GM19468 (cell line): ENCODE data around the gene VPS52.
"Not testable (repeated sequence)": the region's sequence is repeated elsewhere in the genome, so short reads cannot be mapped to it uniquely, and the experiment has no call there.

Experiments
- ATAC-seq: cut with Tn5 transposase; IDR thresholded peaks from one replicate; pipeline ENCODE4 v1.9.1; 2021; ENCODE audit warnings: mild to moderate bottlenecking, moderate library complexity, moderate number of reproducible peaks; ENCODE audit not compliant: unreplicated experiment; ENCODE audit errors: extremely low read depth

Gene VPS52

DNA sequence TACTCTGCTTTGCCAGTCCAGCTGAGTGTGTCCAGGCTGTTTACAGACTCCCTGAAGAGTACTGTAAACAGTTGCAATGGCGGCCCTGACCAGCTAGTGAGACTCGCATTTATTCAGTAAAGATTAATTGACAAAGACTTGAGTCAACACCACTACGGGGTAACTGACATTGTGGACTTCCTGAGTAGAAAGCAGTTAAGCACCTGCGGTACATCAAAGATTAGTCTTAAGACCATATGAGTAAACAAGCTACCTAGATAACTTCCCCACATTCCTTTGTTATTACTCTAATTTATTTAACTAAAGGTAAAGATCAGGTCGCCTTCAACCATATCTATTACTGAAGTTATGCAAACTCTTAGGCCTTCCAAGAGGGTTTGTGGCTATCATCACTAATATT, 12.6 kb downstream of the VPS52 start:
- no peak for ATAC-seq

DNA sequence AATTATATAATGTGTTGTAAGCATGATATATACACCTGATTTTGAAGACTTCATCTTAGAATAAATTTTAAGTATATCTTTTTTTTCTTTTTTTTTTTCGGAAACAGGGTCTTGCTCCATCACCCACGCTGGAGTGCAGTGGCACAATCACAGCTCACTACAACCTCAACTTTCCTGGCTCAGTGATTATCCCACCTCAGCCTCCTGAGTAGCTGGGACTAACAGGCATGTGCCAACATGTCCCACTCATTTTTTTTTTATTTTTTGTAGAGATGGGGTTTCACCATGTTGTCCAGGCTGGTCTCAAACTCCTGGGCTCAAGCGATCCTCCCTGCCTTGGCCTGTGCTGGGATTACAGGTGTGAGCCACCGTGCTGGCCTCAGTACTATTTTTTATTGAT, 17.1 kb downstream of the VPS52 start:
- ATAC-seq: no peak

- ATAC-seq: no peak
Observed at GRCh38 chr6:33252759-33253158, 18.9 kb downstream of the VPS52 start.

DNA sequence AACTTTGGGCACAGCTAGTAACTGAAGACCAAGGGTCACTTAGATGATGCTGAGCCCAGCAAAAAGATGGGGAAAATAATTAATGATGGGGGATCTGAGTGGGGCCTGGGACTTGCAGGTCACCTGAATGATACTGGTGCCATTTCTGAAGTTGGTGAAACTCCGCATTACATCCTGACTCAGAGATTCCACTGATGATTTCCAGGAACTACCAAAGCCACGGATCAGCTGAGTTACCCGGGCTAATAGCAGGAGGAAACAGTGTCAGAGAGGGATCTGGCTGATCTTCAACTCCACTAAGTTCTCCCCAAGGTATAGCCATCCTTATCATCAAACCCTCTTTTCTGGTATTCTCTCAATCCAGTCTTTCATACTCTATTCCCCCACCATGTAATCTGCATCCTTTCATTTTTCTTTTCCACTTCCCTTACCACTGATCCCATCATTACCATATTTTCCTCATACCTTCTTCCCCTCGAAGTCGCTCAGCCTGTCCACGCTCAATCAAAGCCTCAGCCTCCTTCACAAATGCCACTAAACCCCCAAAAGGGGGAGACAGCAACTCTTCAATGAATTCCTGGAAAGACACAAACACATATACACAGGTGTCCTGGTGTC, 20.2 kb downstream of the VPS52 start:
- no peak for ATAC-seq

GRCh38 chr6:33250731-33251130, 20.9 kb downstream of the VPS52 start:
- ATAC-seq: no peak

DNA sequence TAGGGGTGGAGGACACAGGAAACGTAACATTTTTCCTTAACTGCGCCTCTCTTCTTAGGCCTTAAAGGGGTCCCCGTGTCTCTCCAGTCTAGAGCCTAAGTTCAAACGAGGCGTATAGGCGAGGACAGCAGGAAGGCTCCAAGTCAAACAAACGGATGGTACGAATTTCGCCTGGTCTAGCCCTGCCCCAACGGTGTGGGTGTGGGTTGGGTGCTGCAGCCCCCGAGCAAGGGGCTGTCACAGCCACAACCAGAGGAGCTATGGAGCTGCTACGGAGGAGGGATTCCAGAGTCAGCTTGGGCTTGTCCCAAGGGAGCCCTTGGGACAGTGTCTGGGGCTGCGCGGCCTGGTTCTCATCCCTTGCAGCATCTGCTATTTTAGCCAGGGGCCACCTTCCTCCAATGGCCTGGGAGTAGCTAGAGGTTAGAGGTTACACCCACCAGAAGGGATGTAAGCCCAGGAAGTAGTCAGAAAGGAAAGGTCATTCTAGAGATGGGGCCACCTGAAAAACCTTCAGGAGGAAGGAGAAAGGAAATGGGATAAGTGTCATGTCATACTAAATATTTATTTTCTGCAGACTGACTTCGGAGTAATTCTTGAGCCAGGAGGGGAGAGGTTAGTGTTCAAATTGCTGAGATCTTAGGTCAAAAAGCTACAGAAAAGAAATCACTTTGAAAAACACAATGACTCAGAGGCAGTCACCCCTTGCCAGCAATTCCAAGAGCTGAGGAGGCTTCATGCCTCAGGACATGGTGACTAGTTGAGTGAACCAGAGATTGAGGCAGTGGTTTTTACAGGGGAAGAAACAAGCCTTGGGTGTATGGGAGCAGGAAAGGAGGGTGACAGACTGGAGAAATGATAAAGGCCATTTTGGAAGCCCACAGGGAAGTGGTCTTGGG, 21.7 kb downstream of the VPS52 start:
- ATAC-seq: no peak

- ATAC-seq: peak; percentile 86
Observed at GRCh38 chr6:33248932-33249731, 22.5 kb downstream of the VPS52 start.

GRCh38 chr6:33248643-33248931, 23.1 kb downstream of the VPS52 start:
- no peak for ATAC-seq

DNA sequence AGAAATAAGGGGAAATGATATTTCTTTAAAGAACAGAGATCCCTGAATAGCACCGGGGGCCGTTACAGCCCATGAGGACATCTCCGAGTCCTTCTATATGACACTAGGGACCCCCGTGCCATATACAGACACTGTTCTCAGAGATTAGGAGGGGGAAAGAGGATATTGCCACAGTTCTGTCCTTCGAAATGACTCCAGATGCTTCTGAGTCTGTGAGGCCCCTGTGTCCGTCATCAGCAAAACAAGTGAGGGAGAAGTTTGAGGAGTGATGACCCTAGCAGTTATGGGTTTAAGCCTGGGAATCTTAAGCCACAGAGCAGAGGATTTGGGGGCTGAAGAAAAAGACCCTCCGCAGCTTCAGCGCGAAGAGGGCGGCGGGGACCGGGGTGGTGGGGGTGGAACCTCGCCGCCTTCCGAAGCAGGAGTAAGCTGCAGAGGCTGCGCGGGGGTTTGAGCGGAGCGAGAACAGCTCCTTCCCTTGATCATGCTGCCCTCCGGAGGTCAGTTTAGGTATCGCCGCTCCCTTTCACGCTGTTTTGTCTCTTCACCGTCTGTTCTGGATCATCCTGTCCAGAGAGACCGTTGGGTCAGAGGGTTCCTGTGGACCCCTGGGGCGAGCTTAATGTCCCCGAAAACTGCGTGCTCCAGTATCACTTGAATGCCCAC, 23.6 kb downstream of the VPS52 start:
- no peak for ATAC-seq

DNA sequence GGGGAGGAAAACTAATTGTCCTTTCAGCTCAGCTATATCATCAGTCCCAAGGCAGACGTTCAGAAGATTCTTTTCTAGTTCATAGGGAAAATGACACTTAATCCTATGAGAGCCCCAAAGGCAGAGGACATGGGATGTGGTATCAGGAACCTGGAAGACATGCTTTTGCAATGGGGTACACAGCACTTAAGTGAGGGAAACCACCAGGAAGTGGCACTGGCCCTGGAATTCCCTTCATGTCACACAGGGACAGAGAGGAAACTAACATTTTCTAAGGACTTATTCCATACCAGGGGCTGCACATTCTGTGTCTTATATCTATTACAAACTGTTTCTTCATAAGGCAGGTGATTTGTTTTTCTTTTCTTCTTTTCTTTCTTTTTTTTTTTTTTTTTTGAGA, 28.2 kb downstream of the VPS52 start:
- no peak for ATAC-seq

- ATAC-seq: no peak
Observed at GRCh38 chr6:33241968-33242367, 29.7 kb downstream of the VPS52 start.

- no peak for ATAC-seq
Observed at GRCh38 chr6:33237741-33238140, 33.9 kb downstream of the VPS52 start.

- ATAC-seq: no peak
Observed at GRCh38 chr6:33236852-33237251, 34.8 kb downstream of the VPS52 start.

DNA sequence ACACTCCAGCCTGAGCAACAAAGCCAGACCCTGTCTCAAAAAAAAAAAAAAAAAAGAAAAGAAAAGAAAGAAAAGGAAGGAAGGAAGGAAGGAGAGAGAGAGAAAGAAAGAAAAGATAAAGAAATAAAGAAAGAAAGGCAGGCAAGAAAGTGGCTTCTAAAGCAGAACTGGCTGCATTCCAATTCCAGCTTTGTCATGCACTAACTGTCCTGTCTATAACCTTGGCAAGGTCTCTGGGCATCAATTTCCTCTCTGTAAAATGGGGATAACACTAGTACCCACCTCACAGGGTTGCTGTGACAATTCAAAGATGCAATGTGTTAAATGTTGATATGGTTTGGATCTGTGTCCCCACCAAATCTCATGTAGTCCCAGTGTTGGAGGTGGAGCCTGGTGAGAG, 35.3 kb downstream of the VPS52 start:
- no peak for ATAC-seq

DNA sequence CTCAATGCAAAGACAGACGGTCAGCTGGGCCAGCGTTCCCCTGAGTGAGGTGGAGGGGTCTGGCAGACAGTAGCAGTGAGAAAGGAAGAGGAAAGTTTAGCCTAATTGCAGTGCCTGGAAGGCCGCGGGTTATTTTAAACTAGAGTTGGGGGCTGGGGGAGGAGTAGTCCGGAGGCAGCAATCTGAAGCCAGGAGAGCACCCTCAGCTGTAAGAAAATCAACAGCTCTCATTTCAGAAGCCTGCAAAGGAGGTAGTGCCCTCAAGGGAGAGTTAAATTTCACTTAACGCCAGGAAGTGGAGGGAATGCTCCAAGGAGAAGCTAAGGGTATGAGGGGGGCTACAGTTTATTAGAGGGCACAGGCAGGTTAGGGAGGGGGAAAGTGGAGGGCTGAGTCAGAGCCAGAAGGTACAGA, 36.4 kb downstream of the VPS52 start:
- ATAC-seq: no peak

DNA sequence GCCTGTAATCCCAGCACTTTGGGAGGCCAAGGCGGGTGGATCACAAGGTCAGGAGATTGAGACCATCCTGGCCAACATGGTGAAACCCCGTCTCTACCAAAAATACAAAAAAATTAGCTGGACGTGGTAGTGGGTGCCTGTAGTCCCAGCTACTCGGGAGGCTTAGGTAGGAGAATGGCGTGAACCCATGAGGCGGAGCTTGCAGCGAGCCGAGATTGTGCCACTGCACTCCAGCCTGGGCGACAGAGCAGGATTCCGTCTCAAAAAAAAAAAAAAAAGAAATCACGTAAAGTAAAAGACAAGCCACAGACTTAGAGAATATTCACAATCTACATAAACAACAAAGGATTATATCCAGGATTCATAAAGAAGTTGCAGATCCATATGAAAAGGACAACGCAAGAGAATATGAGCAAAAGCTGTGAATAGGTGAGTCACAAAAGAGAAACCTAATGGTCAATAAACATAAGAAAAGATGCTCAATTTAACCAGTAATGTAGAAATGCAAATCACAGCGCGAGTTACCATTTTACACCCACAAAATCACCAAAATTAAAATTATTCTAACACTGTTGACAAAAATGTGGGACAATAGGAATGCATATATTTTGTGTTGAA, 45.1 kb downstream of the VPS52 start:
- ATAC-seq: not testable (repeated sequence)

DNA sequence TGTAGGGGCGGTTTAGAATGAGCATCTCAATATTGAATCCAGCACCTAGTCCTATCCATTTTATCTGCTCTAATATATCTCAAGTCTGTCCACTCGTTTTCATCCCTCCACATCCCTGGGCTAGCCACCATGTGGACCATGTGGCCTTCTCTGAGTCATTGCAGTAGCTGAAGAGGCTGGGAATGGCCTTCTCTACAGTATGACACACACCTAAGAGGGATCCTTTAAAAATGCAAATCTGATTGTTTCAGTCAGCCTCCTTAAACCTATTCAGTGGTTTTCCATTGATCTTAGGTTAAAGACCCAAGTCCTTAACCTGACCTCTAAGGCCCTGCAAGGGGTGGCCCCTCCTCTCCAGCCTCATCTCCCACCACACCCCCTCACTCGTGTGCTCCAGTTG, 54.0 kb downstream of the VPS52 start:
- no peak for ATAC-seq

DNA sequence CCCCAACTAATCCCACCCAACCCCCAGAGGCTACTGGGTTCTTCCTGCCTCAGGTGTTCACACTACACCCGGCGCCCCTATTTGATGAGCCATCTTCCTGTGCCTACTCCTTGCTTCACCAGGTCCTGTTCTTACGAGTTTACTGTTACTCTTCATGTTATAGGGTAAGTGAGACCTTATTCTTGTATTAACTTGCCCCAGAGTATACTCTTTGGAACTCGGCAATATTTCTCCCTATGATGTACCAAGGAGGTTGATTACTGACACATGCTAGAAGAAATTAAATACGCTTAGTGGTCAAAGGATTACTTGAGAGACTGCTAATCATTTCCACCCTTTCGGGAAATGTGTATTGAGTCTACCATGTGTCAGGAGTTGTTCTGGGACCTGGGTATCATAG, 54.4 kb downstream of the VPS52 start:
- ATAC-seq: no peak

GRCh38 chr6:33216117-33216649, 55.5 kb downstream of the VPS52 start:
- no peak for ATAC-seq
